ENCODE results near the gene PLCL2.

DNA sequence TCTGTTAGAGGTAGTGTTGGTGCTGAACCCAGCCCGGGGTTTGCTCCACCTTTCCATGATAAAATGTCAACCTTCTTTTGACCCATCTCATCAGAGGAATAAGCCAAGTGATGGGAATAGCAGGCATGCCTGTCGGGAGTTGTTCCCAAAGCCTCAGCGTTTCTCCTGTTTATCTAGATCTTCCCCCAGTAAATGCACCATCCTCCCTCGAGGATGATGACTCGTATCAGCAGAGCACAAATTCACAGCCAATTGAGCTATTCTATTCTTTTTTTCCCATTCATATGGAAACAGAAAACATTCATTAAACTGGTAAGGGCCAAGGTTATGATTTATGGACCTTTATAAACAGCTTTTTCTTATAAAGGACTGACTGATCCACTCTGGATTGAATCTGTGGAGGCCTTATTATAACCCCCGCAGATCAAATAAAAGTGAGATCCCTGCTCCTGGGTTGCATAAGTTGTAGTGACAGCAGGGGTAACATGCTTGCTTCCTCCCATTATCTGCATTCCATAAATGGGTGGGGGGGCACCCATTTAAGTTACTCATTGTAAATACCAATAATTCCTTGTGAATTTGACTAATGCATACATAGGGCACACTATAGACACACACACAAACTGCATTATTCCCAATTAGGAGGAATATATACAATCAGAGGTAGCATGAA, 207.3 kb downstream of the PLCL2 start:
- TF ChIP-seq, protein P1, sequence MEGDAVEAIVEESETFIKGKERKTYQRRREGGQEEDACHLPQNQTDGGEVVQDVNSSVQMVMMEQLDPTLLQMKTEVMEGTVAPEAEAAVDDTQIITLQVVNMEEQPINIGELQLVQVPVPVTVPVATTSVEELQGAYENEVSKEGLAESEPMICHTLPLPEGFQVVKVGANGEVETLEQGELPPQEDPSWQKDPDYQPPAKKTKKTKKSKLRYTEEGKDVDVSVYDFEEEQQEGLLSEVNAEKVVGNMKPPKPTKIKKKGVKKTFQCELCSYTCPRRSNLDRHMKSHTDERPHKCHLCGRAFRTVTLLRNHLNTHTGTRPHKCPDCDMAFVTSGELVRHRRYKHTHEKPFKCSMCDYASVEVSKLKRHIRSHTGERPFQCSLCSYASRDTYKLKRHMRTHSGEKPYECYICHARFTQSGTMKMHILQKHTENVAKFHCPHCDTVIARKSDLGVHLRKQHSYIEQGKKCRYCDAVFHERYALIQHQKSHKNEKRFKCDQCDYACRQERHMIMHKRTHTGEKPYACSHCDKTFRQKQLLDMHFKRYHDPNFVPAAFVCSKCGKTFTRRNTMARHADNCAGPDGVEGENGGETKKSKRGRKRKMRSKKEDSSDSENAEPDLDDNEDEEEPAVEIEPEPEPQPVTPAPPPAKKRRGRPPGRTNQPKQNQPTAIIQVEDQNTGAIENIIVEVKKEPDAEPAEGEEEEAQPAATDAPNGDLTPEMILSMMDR (IDR thresholded peaks at IDR 0.05; ENCODE audit: low read depth, low read length), result no peak
- TF ChIP-seq POLR2A (IDR thresholded peaks at IDR 0.05; ENCODE audit: extremely low read depth, insufficient read length), result no peak

Measured in NB4 (cell line).